ENCODE data around the gene CCDC87.

CCDC87 gene

GRCh38 chr11:66637557-66638176 is 44.8 kb upstream of the CCDC87 start:
- peak overlapping the region; percentile 28 for H3K4me3 ChIP-seq (ENCODE audit: low read depth, low read length)
- no peak for DNase-seq (ENCODE audit: low read depth, low spot score)
- in situ Hi-C loops (cut with HindIII; ENCODE audit: low sequenced_read_pairs), result no loop called here
- TF ChIP-seq CTCF (IDR thresholded peaks at IDR 0.05; ENCODE audit: low read depth, low read length), result no peak

- no peak for DNase-seq (ENCODE audit: low read depth, low spot score)
- no peak for TF ChIP-seq CTCF (IDR thresholded peaks at IDR 0.05; ENCODE audit: low read depth, low read length)
- in situ Hi-C loops (cut with HindIII; ENCODE audit: low sequenced_read_pairs), result no loop called here
- no peak overlapping the region for H3K4me3 ChIP-seq (ENCODE audit: low read depth, low read length)
Measured at GRCh38 chr11:66636411-66636810, 43.5 kb upstream of the CCDC87 start.

GRCh38 chr11:66632952-66633351 is 40.1 kb upstream of the CCDC87 start:
- no peak overlapping the region for H3K4me3 ChIP-seq (ENCODE audit: low read depth, low read length)
- in situ Hi-C loops (cut with HindIII; ENCODE audit: low sequenced_read_pairs), result no loop called here
- no peak for DNase-seq (ENCODE audit: low read depth, low spot score)
- no peak for TF ChIP-seq CTCF (IDR thresholded peaks at IDR 0.05; ENCODE audit: low read depth, low read length)

- H3K4me3 ChIP-seq (ENCODE audit: low read depth, low read length), result no peak overlapping the region
- in situ Hi-C loops (cut with HindIII; ENCODE audit: low sequenced_read_pairs), result no loop called here
- no peak for TF ChIP-seq CTCF (IDR thresholded peaks at IDR 0.05; ENCODE audit: low read depth, low read length)
- no peak for DNase-seq (ENCODE audit: low read depth, low spot score)
Measured at GRCh38 chr11:66631883-66632282, 39.0 kb upstream of the CCDC87 start.

GRCh38 chr11:66629356-66629755 is 36.5 kb upstream of the CCDC87 start:
- TF ChIP-seq CTCF (IDR thresholded peaks at IDR 0.05; ENCODE audit: low read depth, low read length), result no peak
- in situ Hi-C loops (cut with HindIII; ENCODE audit: low sequenced_read_pairs), result no loop called here
- no peak for DNase-seq (ENCODE audit: low read depth, low spot score)
- no peak overlapping the region for H3K4me3 ChIP-seq (ENCODE audit: low read depth, low read length)

GRCh38 chr11:66628061-66628603 is 35.3 kb upstream of the CCDC87 start:
- no peak for DNase-seq (ENCODE audit: low read depth, low spot score)
- no peak for TF ChIP-seq CTCF (IDR thresholded peaks at IDR 0.05; ENCODE audit: low read depth, low read length)
- in situ Hi-C loops (cut with HindIII; ENCODE audit: low sequenced_read_pairs), result no loop called here
- no peak overlapping the region for H3K4me3 ChIP-seq (ENCODE audit: low read depth, low read length)
